Measurements from ENCODE around the gene R3HDML. TPM values are rescaled to one million over a fixed set of nuclear protein-coding genes. Genes with fewer than 3 reads are reported as not detected.

Gene R3HDML
- total RNA-seq, 6 donors from 2014 or later, result not detected

DNA sequence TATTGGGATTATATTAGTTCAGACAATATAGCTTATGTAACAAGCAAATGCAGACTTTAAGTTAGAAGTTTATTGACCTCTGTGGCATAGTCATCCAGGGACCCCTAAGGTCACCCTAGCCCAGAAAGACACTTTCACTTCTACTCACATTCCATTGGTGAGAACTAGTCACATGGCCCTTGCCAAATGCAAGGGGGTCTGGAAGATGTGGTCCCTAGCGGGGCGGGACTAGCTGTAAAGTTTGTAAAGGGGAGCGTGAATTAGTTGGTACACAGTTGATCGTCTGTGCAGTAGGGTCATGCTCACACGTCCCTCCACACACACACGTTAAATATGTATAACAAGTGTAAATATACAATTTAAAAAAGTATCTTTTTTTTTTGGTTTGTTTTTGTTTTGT lies 27.9 kb downstream of the R3HDML start:
- Histone ChIP-seq H3K9me3 (no peaks in the 10 kb centered on the region), H3K36me3 (no peaks in the 10 kb centered on the region), H3K27ac (no peak overlapping the region), H3K4me3 (no peak overlapping the region), H3K4me1 (no peaks in the 10 kb centered on the region), H3K27me3 (no peaks in the 10 kb centered on the region)
- TF ChIP-seq, protein P1, sequence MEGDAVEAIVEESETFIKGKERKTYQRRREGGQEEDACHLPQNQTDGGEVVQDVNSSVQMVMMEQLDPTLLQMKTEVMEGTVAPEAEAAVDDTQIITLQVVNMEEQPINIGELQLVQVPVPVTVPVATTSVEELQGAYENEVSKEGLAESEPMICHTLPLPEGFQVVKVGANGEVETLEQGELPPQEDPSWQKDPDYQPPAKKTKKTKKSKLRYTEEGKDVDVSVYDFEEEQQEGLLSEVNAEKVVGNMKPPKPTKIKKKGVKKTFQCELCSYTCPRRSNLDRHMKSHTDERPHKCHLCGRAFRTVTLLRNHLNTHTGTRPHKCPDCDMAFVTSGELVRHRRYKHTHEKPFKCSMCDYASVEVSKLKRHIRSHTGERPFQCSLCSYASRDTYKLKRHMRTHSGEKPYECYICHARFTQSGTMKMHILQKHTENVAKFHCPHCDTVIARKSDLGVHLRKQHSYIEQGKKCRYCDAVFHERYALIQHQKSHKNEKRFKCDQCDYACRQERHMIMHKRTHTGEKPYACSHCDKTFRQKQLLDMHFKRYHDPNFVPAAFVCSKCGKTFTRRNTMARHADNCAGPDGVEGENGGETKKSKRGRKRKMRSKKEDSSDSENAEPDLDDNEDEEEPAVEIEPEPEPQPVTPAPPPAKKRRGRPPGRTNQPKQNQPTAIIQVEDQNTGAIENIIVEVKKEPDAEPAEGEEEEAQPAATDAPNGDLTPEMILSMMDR (IDR thresholded peaks at IDR 0.05), result no peak
- no peak for TF ChIP-seq EP300 (IDR thresholded peaks at IDR 0.05)
- no peak for TF ChIP-seq POLR2A (IDR thresholded peaks at IDR 0.05)
- TF ChIP-seq POLR2AphosphoS5 (IDR thresholded peaks at IDR 0.05), result no peak
- DNase-seq (no peak), ATAC-seq (ENCODE audit: low FRiP score in 2 of 2) (no peak)
- 94 to 95% methylated on average over 6 of the region's 6 CpGs for WGBS, 2 donors

DNA sequence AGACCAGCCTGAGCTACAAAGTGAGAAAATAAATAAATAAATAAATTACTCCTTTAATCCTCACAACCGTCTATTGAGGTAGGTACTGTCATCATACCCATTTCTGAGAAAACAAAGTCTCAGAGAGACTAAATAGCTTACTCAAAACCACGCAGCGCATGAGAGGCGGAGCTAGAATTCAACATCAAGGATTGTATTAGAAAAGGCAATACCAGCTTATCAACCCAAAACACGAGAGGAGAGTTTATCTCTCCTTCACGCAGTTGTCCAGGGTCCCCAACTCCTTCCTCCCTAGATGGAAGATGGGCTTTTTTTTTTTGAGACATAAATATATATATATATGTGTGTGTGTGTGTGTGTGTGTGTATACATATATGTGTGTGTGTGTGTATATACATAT lies 30.9 kb downstream of the R3HDML start:
- no peaks in the 10 kb centered on the region for H3K9me3 ChIP-seq
- ATAC-seq (ENCODE audit: low FRiP score in 2 of 2), result no peak
- H3K27ac ChIP-seq, result no peak overlapping the region
- H3K27me3 ChIP-seq, result no peaks in the 10 kb centered on the region
- H3K4me3 ChIP-seq, result no peak overlapping the region
- H3K36me3 ChIP-seq, result no peaks in the 10 kb centered on the region
- WGBS, 2 donors, result 93 to 95% methylated on average over 6 of the region's 6 CpGs
- DNase-seq, result no peak
- TF ChIP-seq POLR2A (IDR thresholded peaks at IDR 0.05) (no peak), EP300 (IDR thresholded peaks at IDR 0.05) (no peak), POLR2AphosphoS5 (IDR thresholded peaks at IDR 0.05) (no peak)
- TF ChIP-seq, protein P1 (IDR thresholded peaks at IDR 0.05), result no peak
- no peaks in the 10 kb centered on the region for H3K4me1 ChIP-seq

DNA sequence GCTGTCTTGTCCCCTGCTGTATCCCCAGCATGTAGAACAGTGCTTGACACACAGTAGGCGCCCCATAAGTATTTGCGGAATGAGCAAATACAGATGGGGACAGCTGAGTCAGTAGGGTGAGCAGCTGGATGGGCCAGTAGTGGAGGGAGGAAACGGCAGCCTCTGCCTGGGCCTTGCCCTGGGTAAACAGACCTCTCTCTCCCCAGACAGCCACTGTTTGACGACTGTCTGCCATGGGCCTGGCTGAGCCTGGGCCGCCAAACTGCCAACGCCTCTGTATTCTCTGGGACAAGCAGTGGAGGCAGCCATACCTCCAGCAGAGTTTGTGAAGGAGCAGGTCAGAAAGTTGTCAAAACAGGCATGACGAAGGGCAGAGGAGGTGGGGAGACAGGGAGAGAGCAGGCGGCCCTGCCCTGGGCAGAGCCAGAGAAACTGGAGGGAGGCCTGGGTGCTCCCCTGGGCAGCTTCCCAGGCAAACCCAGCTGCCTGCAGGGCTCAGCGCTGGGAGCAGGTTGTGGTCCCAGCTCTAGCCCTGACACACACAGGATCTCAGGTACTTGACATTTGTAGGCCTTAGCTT lies 33.9 kb downstream of the R3HDML start:
- Histone ChIP-seq H3K4me1 (no peaks in the 10 kb centered on the region), H3K36me3 (no peaks in the 10 kb centered on the region), H3K4me3 (no peak overlapping the region), H3K9me3 (no peaks in the 10 kb centered on the region), H3K27me3 (no peaks in the 10 kb centered on the region), H3K27ac (no peak overlapping the region)
- no peak for TF ChIP-seq POLR2AphosphoS5 (IDR thresholded peaks at IDR 0.05)
- TF ChIP-seq, protein P1 (IDR thresholded peaks at IDR 0.05), result no peak
- TF ChIP-seq EP300 (IDR thresholded peaks at IDR 0.05), result no peak
- TF ChIP-seq POLR2A (IDR thresholded peaks at IDR 0.05), result no peak
- DNase-seq (peak in 1 of 2 donors; percentile 38), ATAC-seq (ENCODE audit: low FRiP score in 2 of 2) (peak in 1 of 2 donors; percentile 43)
- WGBS, 2 donors, result 61 to 76% methylated on average over 7 to 8 of the region's 9 CpGs

GRCh38 chr20:44382641-44383040 lies 45.8 kb downstream of the R3HDML start:
- Histone ChIP-seq H3K4me1 (no peaks in the 10 kb centered on the region), H3K36me3 (no peaks in the 10 kb centered on the region), H3K9me3 (no peaks in the 10 kb centered on the region), H3K27ac (no peak overlapping the region), H3K27me3 (no peaks in the 10 kb centered on the region), H3K4me3 (no peak overlapping the region)
- ATAC-seq (ENCODE audit: low FRiP score in 2 of 2), result no peak
- DNase-seq, result no peak
- 45 to 52% methylated on average over 2 of the region's 2 CpGs for WGBS, 2 donors
- TF ChIP-seq, protein P1 (IDR thresholded peaks at IDR 0.05), result no peak
- TF ChIP-seq POLR2AphosphoS5 (IDR thresholded peaks at IDR 0.05) (no peak), EP300 (IDR thresholded peaks at IDR 0.05) (no peak), POLR2A (IDR thresholded peaks at IDR 0.05) (no peak)

GRCh38 chr20:44384423-44385027 lies 47.7 kb downstream of the R3HDML start:
- 19 to 20% methylated on average over 9 of the region's 9 CpGs for WGBS, 2 donors
- peak; percentile 69 to 73 for ATAC-seq (ENCODE audit: low FRiP score in 2 of 2)

More at GRCh38 chr20:44384423-44385027, 47.7 kb downstream of the R3HDML start:
- TF ChIP-seq, protein P1 (IDR thresholded peaks at IDR 0.05), result peak; percentile 36 to 85 (median 64)
- no peak for TF ChIP-seq POLR2A (IDR thresholded peaks at IDR 0.05)
- Histone ChIP-seq H3K9me3 (no peaks in the 10 kb centered on the region), H3K27ac (no peak overlapping the region), H3K4me3 (no peak overlapping the region), H3K36me3 (no peaks in the 10 kb centered on the region), H3K4me1 (peaks cover 0 to 9% (median 5%) of the 10 kb centered on the region in 4 donors), H3K27me3 (no peaks in the 10 kb centered on the region)
- peak; percentile 83 to 96 for DNase-seq

All from upper lobe of left lung (tissue), 6 donors.